ENCODE results near the gene FOXN3.

FOXN3 gene

GRCh38 chr14:89451229-89451628, 34.2 kb upstream of the FOXN3 start:
- DNase-seq (ENCODE audit: low read depth in 1 of 2, low spot score in 1 of 2), result no peak
- TF ChIP-seq SPI1 (IDR thresholded peaks at IDR 0.05; ENCODE audit: borderline replicate concordance, low read depth), result no peak
- TF ChIP-seq GABPA (IDR thresholded peaks at IDR 0.05; ENCODE audit: low read depth), result no peak
- no peak for TF ChIP-seq REST (IDR thresholded peaks at IDR 0.05; ENCODE audit: insufficient replicate concordance, low read depth)
- no peak for TF ChIP-seq CTCF (IDR thresholded peaks at IDR 0.05; ENCODE audit: insufficient read depth, low read length)
- TF ChIP-seq POLR2AphosphoS5 (IDR thresholded peaks at IDR 0.05; ENCODE audit: low read depth), result no peak
- Histone ChIP-seq H3K4me3 (replicated peaks; ENCODE audit: insufficient read depth, low read length) (no peak overlapping the region), H3K27me3 (ENCODE audit: insufficient read depth, poor library complexity, severe bottlenecking) (no peaks in the 10 kb centered on the region), H3K27ac (replicated peaks) (no peak overlapping the region)

GRCh38 chr14:89447182-89447944, 30.3 kb upstream of the FOXN3 start:
- no peak for TF ChIP-seq SPI1 (IDR thresholded peaks at IDR 0.05; ENCODE audit: borderline replicate concordance, low read depth)
- no peak for TF ChIP-seq POLR2AphosphoS5 (IDR thresholded peaks at IDR 0.05; ENCODE audit: low read depth)
- no peak for TF ChIP-seq REST (IDR thresholded peaks at IDR 0.05; ENCODE audit: insufficient replicate concordance, low read depth)
- TF ChIP-seq CTCF (IDR thresholded peaks at IDR 0.05; ENCODE audit: insufficient read depth, low read length), result no peak
- TF ChIP-seq GABPA (IDR thresholded peaks at IDR 0.05; ENCODE audit: low read depth), result no peak
- DNase-seq (ENCODE audit: low read depth in 1 of 2, low spot score in 1 of 2), result peak in 1 of 2 experiments; percentile 27
- H3K27me3 ChIP-seq (ENCODE audit: insufficient read depth, poor library complexity, severe bottlenecking), result no peaks in the 10 kb centered on the region
- no peak overlapping the region for H3K27ac ChIP-seq (replicated peaks)
- no peak overlapping the region for H3K4me3 ChIP-seq (replicated peaks; ENCODE audit: insufficient read depth, low read length)

GRCh38 chr14:89445273-89445973, 28.4 kb upstream of the FOXN3 start:
- H3K4me3 ChIP-seq (replicated peaks; ENCODE audit: insufficient read depth, low read length), result no peak overlapping the region
- peak; percentile 59 for TF ChIP-seq SPI1 (IDR thresholded peaks at IDR 0.05; ENCODE audit: borderline replicate concordance, low read depth)
- TF ChIP-seq REST (IDR thresholded peaks at IDR 0.05; ENCODE audit: insufficient replicate concordance, low read depth), result no peak
- TF ChIP-seq POLR2AphosphoS5 (IDR thresholded peaks at IDR 0.05; ENCODE audit: low read depth), result no peak
- no peak for TF ChIP-seq CTCF (IDR thresholded peaks at IDR 0.05; ENCODE audit: insufficient read depth, low read length)
- H3K27me3 ChIP-seq (ENCODE audit: insufficient read depth, poor library complexity, severe bottlenecking), result no peaks in the 10 kb centered on the region
- H3K27ac ChIP-seq (replicated peaks), result no peak overlapping the region
- DNase-seq (ENCODE audit: low read depth in 1 of 2, low spot score in 1 of 2), result peak in 1 of 2 experiments; percentile 28

Measured in HL-60 (cell line).